Uterus (tissue), 4 donors: Measurements from ENCODE around the gene DGKD. TPM values are rescaled to one million over a fixed set of nuclear protein-coding genes. Genes with fewer than 3 reads are reported as not detected.

Source experiments
- DNase-seq, 2 donors: peaks; one replicate each; pipeline ENCODE4 v3.0.0-alpha.2; 2019 to 2020
- H3K27ac ChIP-seq, 2 donors: fragments of 200-600 bp; sonication (generic); 1 replicate in 1 of 2; 2 replicates in 1 of 2; pipeline ENCODE4 v1.5.1; 2016 to 2018
- H3K27me3 ChIP-seq, 2 donors: fragments of 200-600 bp; sonication (generic); one replicate each; pipeline ENCODE4 v1.5.1; 2018 to 2019; ENCODE audit warnings: control low read depth in 1 of 2
- H3K36me3 ChIP-seq, 2 donors: fragments of 200-600 bp; sonication (generic); one replicate each; pipeline ENCODE4 v1.5.1; 2019; ENCODE audit warnings: control low read depth in 1 of 2
- H3K4me1 ChIP-seq, 2 donors: fragments of 200-600 bp; sonication (generic); one replicate each; pipeline ENCODE4 v1.5.1; 2018 to 2019; ENCODE audit warnings: control low read depth in 1 of 2
- H3K4me3 ChIP-seq, 2 donors: fragments of 200-600 bp; sonication (generic); 1 replicate in 1 of 2; 2 replicates in 1 of 2; pipeline ENCODE4 v1.5.1; 2018 to 2019; ENCODE audit warnings: mild to moderate bottlenecking in 1 of 2
- H3K9me3 ChIP-seq, 2 donors: fragments of 200-600 bp; sonication (generic); one replicate each; pipeline ENCODE4 v1.5.1; 2019; ENCODE audit warnings: control low read depth in 1 of 2
- POLR2A ChIP-seq, 2 donors: fragments of 450-650 bp; IDR thresholded peaks; one replicate each; pipeline ENCODE4 v1.6.1; 2016; ENCODE audit warnings: antibody characterized with exemption in 2 of 2, mild to moderate bottlenecking in 1 of 2, moderate library complexity in 1 of 2
- intact Hi-C: fragments of 100-400 bp; cut with DNase I; formaldehyde crosslinking; loops from one replicate; pipeline ENCODE4 v1.15.1; 2023; ENCODE audit warnings: low total_unique reads
- total RNA-seq, 4 donors: library from RNA; depleted of rRNA in 3 of 4; stranded (reverse); fragments of >200 nt in 3 of 4; gene quantifications; one replicate each; pipeline versions ENCODE4 v1.1.0 to v1.2.4, GENCODE V29; 2014 to 2023
- TF ChIP-seq, protein P1 (sequence below), 4 experiments: fragments of 200-600 bp in 2 of 4; fragments of 450-650 bp in 2 of 4; sonication (generic) in 2 of 4; IDR thresholded peaks; one replicate each; pipeline ENCODE4 v1.5.1; 2016 to 2019; ENCODE audit warnings: antibody characterized with exemption in 4 of 4, mild to moderate bottlenecking in 2 of 4, moderate library complexity in 1 of 4
- donor health status: DM: yes; HTN: yes; CAD: no.

The DGKD gene
- total RNA-seq, 4 donors from 2014 or later, result 5.0 to 46.1 (median 28.0) TPM

GRCh38 chr2:233455491-233455890 is 101.2 kb downstream of the DGKD start:
- H3K4me1 ChIP-seq, result no peaks in the 10 kb centered on the region
- H3K27ac ChIP-seq, result no peak overlapping the region
- no peaks in the 10 kb centered on the region for H3K9me3 ChIP-seq
- intact Hi-C loops, result no loop called here
- H3K4me3 ChIP-seq, result no peak overlapping the region
- TF ChIP-seq, protein P1, sequence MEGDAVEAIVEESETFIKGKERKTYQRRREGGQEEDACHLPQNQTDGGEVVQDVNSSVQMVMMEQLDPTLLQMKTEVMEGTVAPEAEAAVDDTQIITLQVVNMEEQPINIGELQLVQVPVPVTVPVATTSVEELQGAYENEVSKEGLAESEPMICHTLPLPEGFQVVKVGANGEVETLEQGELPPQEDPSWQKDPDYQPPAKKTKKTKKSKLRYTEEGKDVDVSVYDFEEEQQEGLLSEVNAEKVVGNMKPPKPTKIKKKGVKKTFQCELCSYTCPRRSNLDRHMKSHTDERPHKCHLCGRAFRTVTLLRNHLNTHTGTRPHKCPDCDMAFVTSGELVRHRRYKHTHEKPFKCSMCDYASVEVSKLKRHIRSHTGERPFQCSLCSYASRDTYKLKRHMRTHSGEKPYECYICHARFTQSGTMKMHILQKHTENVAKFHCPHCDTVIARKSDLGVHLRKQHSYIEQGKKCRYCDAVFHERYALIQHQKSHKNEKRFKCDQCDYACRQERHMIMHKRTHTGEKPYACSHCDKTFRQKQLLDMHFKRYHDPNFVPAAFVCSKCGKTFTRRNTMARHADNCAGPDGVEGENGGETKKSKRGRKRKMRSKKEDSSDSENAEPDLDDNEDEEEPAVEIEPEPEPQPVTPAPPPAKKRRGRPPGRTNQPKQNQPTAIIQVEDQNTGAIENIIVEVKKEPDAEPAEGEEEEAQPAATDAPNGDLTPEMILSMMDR (IDR thresholded peaks at IDR 0.05), result no peak
- no peak for TF ChIP-seq POLR2A (IDR thresholded peaks at IDR 0.05)
- no peak for DNase-seq
- H3K36me3 ChIP-seq, result no peaks in the 10 kb centered on the region
- no peaks in the 10 kb centered on the region for H3K27me3 ChIP-seq

DNA sequence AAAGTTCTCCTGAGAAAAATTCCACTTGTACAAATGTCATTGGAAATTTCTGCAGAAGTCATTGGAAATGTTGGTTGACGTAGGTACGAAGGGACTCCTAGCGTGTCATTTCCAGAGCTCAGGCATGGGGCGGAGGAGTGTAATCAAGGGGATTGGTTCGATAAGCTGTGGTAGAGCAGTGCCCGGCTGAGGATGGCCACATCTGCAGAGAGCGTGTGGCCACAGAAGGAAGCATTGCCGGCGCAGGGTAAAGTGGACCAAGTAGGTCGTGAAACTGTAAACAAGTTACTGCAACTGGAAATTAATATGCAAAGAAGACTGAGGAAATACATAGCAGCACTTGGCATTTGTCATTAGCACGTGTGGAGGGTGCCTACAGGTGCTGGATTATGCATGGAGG is 101.8 kb downstream of the DGKD start:
- Histone ChIP-seq H3K27ac (no peak overlapping the region), H3K36me3 (no peaks in the 10 kb centered on the region), H3K4me3 (no peak overlapping the region), H3K9me3 (no peaks in the 10 kb centered on the region), H3K27me3 (no peaks in the 10 kb centered on the region), H3K4me1 (no peaks in the 10 kb centered on the region)
- TF ChIP-seq, protein P1 (IDR thresholded peaks at IDR 0.05), result no peak
- TF ChIP-seq POLR2A (IDR thresholded peaks at IDR 0.05), result no peak
- no peak for DNase-seq
- intact Hi-C loops, result no loop called here

GRCh38 chr2:233456934-233457333 is 102.6 kb downstream of the DGKD start:
- H3K4me3 ChIP-seq, result no peak overlapping the region
- no peaks in the 10 kb centered on the region for H3K36me3 ChIP-seq
- TF ChIP-seq, protein P1 (IDR thresholded peaks at IDR 0.05), result no peak
- TF ChIP-seq POLR2A (IDR thresholded peaks at IDR 0.05), result no peak
- H3K27ac ChIP-seq, result no peak overlapping the region
- H3K27me3 ChIP-seq, result no peaks in the 10 kb centered on the region
- intact Hi-C loops, result no loop called here
- DNase-seq, result no peak
- no peaks in the 10 kb centered on the region for H3K9me3 ChIP-seq
- H3K4me1 ChIP-seq, result no peaks in the 10 kb centered on the region

DNA sequence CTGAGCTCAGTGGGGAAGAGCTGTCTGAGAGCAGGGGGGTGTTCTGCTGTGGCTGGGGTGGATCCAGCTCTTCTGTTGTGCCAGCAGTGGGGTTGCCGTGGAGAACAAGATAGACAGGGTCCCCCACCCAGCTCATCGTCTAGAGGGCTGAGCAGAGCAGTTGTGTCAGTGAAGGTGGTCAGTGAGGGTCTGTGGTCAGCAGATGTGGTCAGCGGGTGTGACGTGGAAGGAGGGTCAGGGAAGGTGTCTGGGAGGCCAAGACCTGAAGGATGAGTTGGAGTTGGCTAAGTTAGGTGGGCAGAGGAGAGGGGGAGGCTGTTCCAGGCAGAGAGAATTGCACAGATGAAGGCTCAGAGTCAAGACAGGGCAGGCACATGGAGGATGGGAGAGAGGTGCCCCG is 103.1 kb downstream of the DGKD start:
- no peak for DNase-seq
- H3K36me3 ChIP-seq, result no peaks in the 10 kb centered on the region
- no peaks in the 10 kb centered on the region for H3K9me3 ChIP-seq
- no peak overlapping the region for H3K27ac ChIP-seq
- TF ChIP-seq, protein P1 (IDR thresholded peaks at IDR 0.05), result no peak
- TF ChIP-seq POLR2A (IDR thresholded peaks at IDR 0.05), result no peak
- H3K27me3 ChIP-seq, result no peaks in the 10 kb centered on the region
- intact Hi-C loops, result no loop called here
- no peak overlapping the region for H3K4me3 ChIP-seq
- no peaks in the 10 kb centered on the region for H3K4me1 ChIP-seq

- intact Hi-C loops, result no loop called here
- no peak overlapping the region for H3K4me3 ChIP-seq
- H3K27ac ChIP-seq, result no peak overlapping the region
- H3K27me3 ChIP-seq, result no peaks in the 10 kb centered on the region
- H3K4me1 ChIP-seq, result no peaks in the 10 kb centered on the region
- DNase-seq, result no peak
- TF ChIP-seq, protein P1 (IDR thresholded peaks at IDR 0.05), result no peak
- TF ChIP-seq POLR2A (IDR thresholded peaks at IDR 0.05), result no peak
- H3K36me3 ChIP-seq, result no peaks in the 10 kb centered on the region
- no peaks in the 10 kb centered on the region for H3K9me3 ChIP-seq
Observed at GRCh38 chr2:233458031-233458610, 103.8 kb downstream of the DGKD start.
